ENCODE data around the gene NTNG2. TPM values are rescaled to one million over a fixed set of nuclear protein-coding genes. Genes with fewer than 3 reads are reported as not detected.

Gene NTNG2
- total RNA-seq, 1 donor from 2014 or later, result 4.0 TPM

DNA sequence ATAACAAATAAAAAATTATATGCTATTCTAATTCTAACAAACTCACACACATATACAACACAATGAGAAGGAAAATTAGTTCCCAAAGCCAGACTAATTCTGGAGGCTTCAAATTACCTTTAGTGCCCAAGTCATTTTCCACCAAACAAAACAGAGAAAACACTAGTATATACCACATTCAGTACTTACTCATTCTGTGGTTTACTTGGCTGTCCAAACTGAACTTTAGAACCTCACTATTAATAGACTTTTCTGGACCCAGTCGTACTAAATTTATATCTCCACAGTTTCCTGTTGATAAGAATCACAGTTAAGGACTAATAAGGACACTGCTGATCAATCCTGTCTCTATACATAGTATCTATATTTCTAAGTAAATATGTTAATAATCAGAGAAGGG, 126.5 kb downstream of the NTNG2 start:
- H3K36me3 Mint-ChIP-seq, result peaks cover 13% of the 10 kb centered on the region
- no peak for DNase-seq (ENCODE audit: extremely low spot score, unreplicated experiment)
- peaks cover 4% of the 10 kb centered on the region for H3K4me1 Mint-ChIP-seq (ENCODE audit: unreplicated experiment)
- H3K4me3 Mint-ChIP-seq, result no peak overlapping the region
- H3K9me3 Mint-ChIP-seq, result no peaks in the 10 kb centered on the region
- TF ChIP-seq, protein P1, sequence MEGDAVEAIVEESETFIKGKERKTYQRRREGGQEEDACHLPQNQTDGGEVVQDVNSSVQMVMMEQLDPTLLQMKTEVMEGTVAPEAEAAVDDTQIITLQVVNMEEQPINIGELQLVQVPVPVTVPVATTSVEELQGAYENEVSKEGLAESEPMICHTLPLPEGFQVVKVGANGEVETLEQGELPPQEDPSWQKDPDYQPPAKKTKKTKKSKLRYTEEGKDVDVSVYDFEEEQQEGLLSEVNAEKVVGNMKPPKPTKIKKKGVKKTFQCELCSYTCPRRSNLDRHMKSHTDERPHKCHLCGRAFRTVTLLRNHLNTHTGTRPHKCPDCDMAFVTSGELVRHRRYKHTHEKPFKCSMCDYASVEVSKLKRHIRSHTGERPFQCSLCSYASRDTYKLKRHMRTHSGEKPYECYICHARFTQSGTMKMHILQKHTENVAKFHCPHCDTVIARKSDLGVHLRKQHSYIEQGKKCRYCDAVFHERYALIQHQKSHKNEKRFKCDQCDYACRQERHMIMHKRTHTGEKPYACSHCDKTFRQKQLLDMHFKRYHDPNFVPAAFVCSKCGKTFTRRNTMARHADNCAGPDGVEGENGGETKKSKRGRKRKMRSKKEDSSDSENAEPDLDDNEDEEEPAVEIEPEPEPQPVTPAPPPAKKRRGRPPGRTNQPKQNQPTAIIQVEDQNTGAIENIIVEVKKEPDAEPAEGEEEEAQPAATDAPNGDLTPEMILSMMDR (conservative IDR thresholded peaks at IDR 0.05), result no peak
- H3K27ac Mint-ChIP-seq, result no peak overlapping the region
- H3K27me3 Mint-ChIP-seq, result no peaks in the 10 kb centered on the region

DNA sequence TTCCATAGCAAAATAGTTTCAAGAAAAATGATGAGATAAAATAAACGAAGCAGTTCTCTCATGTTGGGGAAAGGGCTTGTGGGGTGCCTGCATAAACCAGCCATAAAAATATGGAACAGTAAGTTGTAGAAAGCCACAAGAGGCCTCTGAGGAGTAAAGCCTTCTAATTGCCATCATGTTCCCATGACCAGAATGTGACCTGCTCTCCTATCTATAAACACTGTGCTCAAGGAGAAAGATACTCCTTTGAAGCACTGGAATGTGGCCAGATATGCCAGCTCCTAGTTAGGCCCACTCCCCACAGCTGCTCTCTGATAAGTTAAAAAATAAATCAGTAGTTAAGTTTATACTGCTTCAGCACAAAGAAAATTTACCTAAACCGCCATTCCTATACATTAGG, 127.1 kb downstream of the NTNG2 start:
- Mint-ChIP-seq H3K4me1 (ENCODE audit: unreplicated experiment) (peaks cover 4% of the 10 kb centered on the region), H3K27me3 (no peaks in the 10 kb centered on the region), H3K4me3 (no peak overlapping the region), H3K27ac (no peak overlapping the region), H3K36me3 (peaks cover 10% of the 10 kb centered on the region), H3K9me3 (no peaks in the 10 kb centered on the region)
- TF ChIP-seq, protein P1 (conservative IDR thresholded peaks at IDR 0.05), result no peak
- no peak for DNase-seq (ENCODE audit: extremely low spot score, unreplicated experiment)

DNA sequence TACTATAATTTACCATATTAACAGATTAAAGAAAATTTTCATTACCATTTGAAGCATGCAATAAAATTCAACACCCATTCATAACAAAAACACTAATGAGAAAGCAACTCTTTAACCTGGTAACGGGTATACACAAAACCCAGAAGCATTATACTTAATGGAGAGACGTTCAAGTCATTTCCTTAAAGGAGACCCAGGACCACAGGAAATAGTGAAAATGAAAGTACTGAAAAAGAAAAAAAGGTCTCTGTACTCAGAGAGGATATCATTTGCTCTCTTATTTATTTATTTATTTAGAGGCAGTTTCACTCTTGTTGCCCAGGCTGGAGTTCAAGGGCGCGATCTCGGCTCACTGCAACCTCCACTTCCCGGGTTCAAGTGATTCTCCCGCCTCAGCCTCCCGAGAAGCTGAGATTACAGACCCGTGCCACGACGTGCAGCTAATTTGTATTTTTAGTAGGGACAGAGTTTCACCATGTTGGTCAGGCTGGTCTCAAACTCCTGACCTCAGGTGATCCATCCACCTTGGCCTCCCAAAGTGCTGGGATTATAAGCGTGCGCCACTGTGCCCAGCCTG, 131.4 kb downstream of the NTNG2 start:
- H3K36me3 Mint-ChIP-seq, result peaks cover 21% of the 10 kb centered on the region
- TF ChIP-seq, protein P1 (conservative IDR thresholded peaks at IDR 0.05), result no peak
- H3K9me3 Mint-ChIP-seq, result no peaks in the 10 kb centered on the region
- no peak for DNase-seq (ENCODE audit: extremely low spot score, unreplicated experiment)
- H3K4me3 Mint-ChIP-seq, result no peak overlapping the region
- H3K27ac Mint-ChIP-seq, result no peak overlapping the region
- no peaks in the 10 kb centered on the region for H3K27me3 Mint-ChIP-seq
- peaks cover 4% of the 10 kb centered on the region for H3K4me1 Mint-ChIP-seq (ENCODE audit: unreplicated experiment)

Other genes with a start within 250 kb of the NTNG2 start
- 18.0 and 21.7 TPM in 2 replicates for gene MED27, start 82.2 kb upstream of the NTNG2 start, total RNA-seq (ENCODE audit: low replicate concordance)
- 34.7 and 43.3 TPM in 2 replicates for gene SETX, start 192.9 kb downstream of the NTNG2 start, total RNA-seq (ENCODE audit: low replicate concordance)
- 13.1 and 18.6 TPM in 2 replicates for gene TTF1, start 244.8 kb downstream of the NTNG2 start, total RNA-seq (ENCODE audit: low replicate concordance)
- gene CFAP77, start 248.2 kb downstream of the NTNG2 start, total RNA-seq (ENCODE audit: low replicate concordance), result 1.5 TPM in 1 of 2 replicates, not detected in the other

All from type B pancreatic cell (in vitro differentiated cells).